Endothelial cell (in vitro differentiated cells): ENCODE data around the gene MAD1L1. TPM values are rescaled to one million over a fixed set of nuclear protein-coding genes. Genes with fewer than 3 reads are reported as not detected.

ENCODE experiments used
- DNase-seq: peaks from one replicate; pipeline ENCODE4 v3.0.0; 2021; ENCODE audit warnings: low spot score
- H3K27ac Mint-ChIP-seq: one replicate; pipeline ENCODE4 v1.8.0; 2021; ENCODE audit warnings: mixed read lengths, inconsistent platforms; ENCODE audit not compliant: unreplicated experiment
- H3K27me3 Mint-ChIP-seq: one replicate; pipeline ENCODE4 v1.8.0; 2021; ENCODE audit warnings: mild to moderate bottlenecking, moderate library complexity, mixed read lengths, inconsistent platforms; ENCODE audit not compliant: unreplicated experiment
- H3K36me3 Mint-ChIP-seq: one replicate; pipeline ENCODE4 v1.8.0; 2021; ENCODE audit warnings: mild to moderate bottlenecking, low read depth, mixed read lengths, inconsistent platforms; ENCODE audit not compliant: unreplicated experiment
- H3K4me1 Mint-ChIP-seq: one replicate; pipeline ENCODE4 v1.8.0; 2021; ENCODE audit warnings: mild to moderate bottlenecking, mixed read lengths, inconsistent platforms; ENCODE audit not compliant: unreplicated experiment
- H3K4me3 Mint-ChIP-seq: one replicate; pipeline ENCODE4 v1.8.0; 2021; ENCODE audit warnings: mild to moderate bottlenecking, mixed read lengths, inconsistent platforms; ENCODE audit not compliant: unreplicated experiment
- H3K9me3 Mint-ChIP-seq: one replicate; pipeline ENCODE4 v1.8.0; 2021; ENCODE audit warnings: mixed read lengths, inconsistent platforms; ENCODE audit not compliant: unreplicated experiment
- CTCF ChIP-seq: fragments of 200-600 bp; sonication (generic); IDR thresholded peaks from one replicate; pipeline ENCODE4 v1.5.0; 2021; ENCODE audit warnings: antibody characterized with exemption; ENCODE audit not compliant: unreplicated experiment
- total RNA-seq: library from RNA; stranded (reverse); fragmentation: NEBNext Ultra II Directional; extraction: Animal tissue kit (Norgen Biotek cat#: 25700); gene quantifications from one replicate; pipeline ENCODE4 v1.2.1, GENCODE V29; 2021; ENCODE audit not compliant: unreplicated experiment

The MAD1L1 gene
- total RNA-seq, 1 donor from 2014 or later: 43.3 TPM

- H3K27me3 Mint-ChIP-seq: peaks cover 5% of the 10 kb centered on the region
- no peak overlapping the region for H3K27ac Mint-ChIP-seq
- peaks cover 10% of the 10 kb centered on the region for H3K36me3 Mint-ChIP-seq
- no peak for TF ChIP-seq CTCF
- no peak for DNase-seq
- no peaks in the 10 kb centered on the region for H3K9me3 Mint-ChIP-seq
- H3K4me1 Mint-ChIP-seq: no peaks in the 10 kb centered on the region
- no peak overlapping the region for H3K4me3 Mint-ChIP-seq
Measured at GRCh38 chr7:2022737-2023250, 210.0 kb downstream of the MAD1L1 start.

- H3K9me3 Mint-ChIP-seq: no peaks in the 10 kb centered on the region
- no peak for DNase-seq
Measured at GRCh38 chr7:2022021-2022409, 210.7 kb downstream of the MAD1L1 start.

GRCh38 chr7:2019711-2020511, 212.8 kb downstream of the MAD1L1 start:
- H3K4me3 Mint-ChIP-seq: no peak overlapping the region
- DNase-seq: no peak
- no peak for TF ChIP-seq CTCF
- peaks cover 8% of the 10 kb centered on the region for H3K27me3 Mint-ChIP-seq
- H3K27ac Mint-ChIP-seq: no peak overlapping the region
- no peaks in the 10 kb centered on the region for H3K9me3 Mint-ChIP-seq
- H3K4me1 Mint-ChIP-seq: no peaks in the 10 kb centered on the region
- peaks cover 4% of the 10 kb centered on the region for H3K36me3 Mint-ChIP-seq

More at GRCh38 chr7:2022021-2022409, 210.7 kb downstream of the MAD1L1 start:
- Mint-ChIP-seq H3K36me3 (peaks cover 10% of the 10 kb centered on the region), H3K4me1 (no peaks in the 10 kb centered on the region), H3K4me3 (no peak overlapping the region), H3K27me3 (peaks cover 8% of the 10 kb centered on the region), H3K27ac (no peak overlapping the region)
- TF ChIP-seq CTCF: no peak

- DNase-seq: no peak
- H3K27ac Mint-ChIP-seq: no peak overlapping the region
- TF ChIP-seq CTCF: no peak
- no peak overlapping the region for H3K4me3 Mint-ChIP-seq
- peaks cover 3% of the 10 kb centered on the region for H3K36me3 Mint-ChIP-seq
- H3K27me3 Mint-ChIP-seq: peaks cover 8% of the 10 kb centered on the region
- no peaks in the 10 kb centered on the region for H3K9me3 Mint-ChIP-seq
- no peaks in the 10 kb centered on the region for H3K4me1 Mint-ChIP-seq
Measured at GRCh38 chr7:2019461-2019710, 213.4 kb downstream of the MAD1L1 start.

- Mint-ChIP-seq H3K4me3 (no peak overlapping the region), H3K27ac (no peak overlapping the region), H3K36me3 (peaks cover 3% of the 10 kb centered on the region), H3K4me1 (no peaks in the 10 kb centered on the region), H3K9me3 (no peaks in the 10 kb centered on the region), H3K27me3 (peaks cover 8% of the 10 kb centered on the region)
- TF ChIP-seq CTCF: no peak
- no peak for DNase-seq
Measured at GRCh38 chr7:2018569-2019460, 213.9 kb downstream of the MAD1L1 start.
